ENCODE results near the gene CREBL2.

- no peak for TF ChIP-seq ZC3H10 (CRISPR knock-in tag; IDR thresholded peaks at IDR 0.05)
- TF ChIP-seq TCF4 (CRISPR knock-in tag; IDR thresholded peaks at IDR 0.05; ENCODE audit: borderline replicate concordance): no peak
- no peak for TF ChIP-seq CSRNP3 (CRISPR knock-in tag; IDR thresholded peaks at IDR 0.05)
- TF ChIP-seq PATZ1 (CRISPR knock-in tag; IDR thresholded peaks at IDR 0.05; ENCODE audit: borderline replicate concordance): no peak
Observed at GRCh38 chr12:12614342-12614741, 2.7 kb downstream of the CREBL2 start.

Measured in SK-N-SH treated with all-trans-retinoic acid at 6 μM for 48 hours (cell line).